Liver (tissue), 3 donors: ENCODE measurements around the gene SLC51B.

ENCODE experiments used
- ATF3 ChIP-seq: IDR thresholded peaks from 2 replicates; pipeline ENCODE4 v1.6.1; 2016; ENCODE audit warnings: antibody characterized with exemption
- CTCF ChIP-seq: fragments of 150-350 bp; IDR thresholded peaks from 2 replicates; pipeline ENCODE4 v1.5.1; 2017; ENCODE audit warnings: improper control_type of control experiment, low read depth, low read length; ENCODE audit not compliant: missing input control
- EGR1 ChIP-seq, 2 donors: IDR thresholded peaks; 2 replicates each; pipeline ENCODE4 v1.6.1; 2016 to 2018; ENCODE audit warnings: antibody characterized with exemption in 2 of 2, low read depth in 2 of 2
- FOXA1 ChIP-seq: IDR thresholded peaks from 2 replicates; pipeline ENCODE4 v1.6.1; 2016; ENCODE audit warnings: antibody characterized with exemption
- GABPA ChIP-seq, 2 donors: IDR thresholded peaks in 1 of 2; conservative IDR thresholded peaks in 1 of 2; 2 replicates each; pipeline ENCODE4 v1.6.1; 2016; ENCODE audit warnings: antibody characterized with exemption in 2 of 2, mild to moderate bottlenecking in 1 of 2, moderate library complexity in 1 of 2
- HNF4A ChIP-seq, 2 donors: conservative IDR thresholded peaks; 2 replicates each; pipeline ENCODE4 v1.6.1; 2016; ENCODE audit warnings: antibody characterized with exemption in 2 of 2, mild to moderate bottlenecking in 2 of 2
- MAX ChIP-seq: IDR thresholded peaks from 2 replicates; pipeline ENCODE4 v1.6.1; 2016; ENCODE audit warnings: antibody characterized with exemption
- NR2F2 ChIP-seq: IDR thresholded peaks from 2 replicates; pipeline ENCODE4 v1.6.1; 2016; ENCODE audit warnings: antibody characterized with exemption
- RAD21 ChIP-seq, 2 donors: IDR thresholded peaks; 2 replicates each; pipeline ENCODE4 v1.6.1; 2016; ENCODE audit warnings: antibody characterized with exemption in 2 of 2, mild to moderate bottlenecking in 2 of 2
- REST ChIP-seq: IDR thresholded peaks from 2 replicates; pipeline ENCODE4 v1.6.1; 2016; ENCODE audit warnings: antibody characterized with exemption, mild to moderate bottlenecking
- SP1 ChIP-seq: IDR thresholded peaks from 2 replicates; pipeline ENCODE4 v1.6.1; 2018; ENCODE audit warnings: antibody characterized with exemption, mild to moderate bottlenecking
- TAF1 ChIP-seq: conservative IDR thresholded peaks from 2 replicates; pipeline ENCODE4 v1.6.1; 2016; ENCODE audit warnings: antibody characterized with exemption, mild to moderate bottlenecking
- ZBTB33 ChIP-seq: IDR thresholded peaks from 2 replicates; pipeline ENCODE4 v1.6.1; 2016; ENCODE audit warnings: antibody characterized with exemption
- donor health status: healthy.
- donor health status: healthy.

GRCh38 chr15:65027593-65027992, 17.6 kb upstream of the SLC51B start:
- TF ChIP-seq EGR1 (IDR thresholded peaks at IDR 0.05; ENCODE audit: low read depth in 2 of 2) = no peak
- TF ChIP-seq SP1 = no peak
- TF ChIP-seq CTCF = no peak
- no peak for TF ChIP-seq RAD21 (IDR thresholded peaks at IDR 0.05)
- TF ChIP-seq ATF3 = no peak
- no peak for TF ChIP-seq ZBTB33
- no peak for TF ChIP-seq MAX
- TF ChIP-seq REST = no peak
- TF ChIP-seq GABPA (IDR thresholded peaks at IDR 0.05 in 1 of 2, conservative IDR thresholded peaks at IDR 0.05 in 1 of 2) = no peak
- TF ChIP-seq NR2F2 = no peak
- TF ChIP-seq TAF1 = no peak
- TF ChIP-seq FOXA1 = no peak
- no peak for TF ChIP-seq HNF4A (conservative IDR thresholded peaks at IDR 0.05)
